UCSD-AML1 (cell line): ENCODE data around the gene DDX20.
"Not testable (repeated sequence)": the region's sequence is repeated elsewhere in the genome, so short reads cannot be mapped to it uniquely, and the experiment has no call there.

Experiments used
- DNase-seq: peaks from one replicate; lab custom pipeline; 2025; ENCODE audit not compliant: unreplicated experiment; lab: John Stamatoyannopoulos, UW

DDX20 gene

DNA sequence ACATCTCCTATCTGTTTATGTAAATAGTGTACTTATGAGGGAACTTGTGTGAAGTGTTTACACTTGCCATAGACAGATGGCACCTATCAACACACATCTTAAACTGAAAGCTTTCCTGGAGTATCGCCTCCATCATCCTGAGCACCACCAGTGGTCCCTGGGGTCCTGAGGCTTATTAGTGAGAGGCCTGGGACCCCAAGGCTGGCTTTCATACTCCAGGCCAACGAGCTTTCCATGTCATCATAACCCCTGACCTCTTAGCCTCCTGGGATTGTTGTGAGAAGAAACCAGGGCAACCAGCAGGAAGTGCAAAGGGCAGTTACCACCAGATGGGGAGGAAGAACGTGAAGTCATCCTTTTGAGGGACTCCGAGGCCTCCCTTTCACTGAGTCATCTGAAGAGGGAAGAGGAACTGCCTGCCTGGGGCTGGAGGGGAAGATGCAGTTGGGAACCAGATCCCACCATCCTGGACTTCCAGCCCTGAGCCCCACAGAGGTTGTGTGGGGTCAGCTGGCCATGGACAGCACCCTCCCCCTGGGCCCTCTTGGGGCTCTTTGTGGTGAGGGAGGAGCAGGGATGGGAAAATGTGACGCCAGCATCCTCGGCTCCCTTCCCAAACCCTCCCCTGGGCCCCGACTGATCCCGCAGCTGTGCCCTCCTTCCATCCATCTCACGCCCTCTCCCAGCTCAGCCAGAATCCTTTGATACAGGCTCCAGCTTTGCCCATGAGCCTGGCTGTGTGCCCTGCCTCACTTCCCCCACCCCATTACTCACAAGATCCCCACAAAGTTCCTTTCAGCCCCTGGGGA is 22.3 kb upstream of the DDX20 start:
- DNase-seq: peak; percentile 61

DNA sequence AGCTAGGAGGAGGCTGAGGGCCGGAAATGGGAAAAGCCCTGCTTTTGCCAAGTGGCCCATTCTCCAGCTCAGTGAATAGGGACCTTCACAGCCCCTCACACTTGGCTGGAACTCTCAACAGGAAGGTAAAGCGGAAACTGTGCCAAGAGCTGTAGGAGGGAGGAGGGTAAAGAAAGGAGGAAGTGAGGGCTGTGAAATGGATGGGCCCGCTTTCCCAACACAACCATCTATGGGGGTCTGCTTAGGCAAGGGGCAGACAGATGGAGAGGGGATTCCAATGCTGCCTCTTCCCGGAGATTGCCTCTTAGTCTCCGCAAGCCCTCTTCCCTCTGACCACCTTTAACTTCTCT is 21.7 kb upstream of the DDX20 start:
- peak; percentile 49 for DNase-seq

DNA sequence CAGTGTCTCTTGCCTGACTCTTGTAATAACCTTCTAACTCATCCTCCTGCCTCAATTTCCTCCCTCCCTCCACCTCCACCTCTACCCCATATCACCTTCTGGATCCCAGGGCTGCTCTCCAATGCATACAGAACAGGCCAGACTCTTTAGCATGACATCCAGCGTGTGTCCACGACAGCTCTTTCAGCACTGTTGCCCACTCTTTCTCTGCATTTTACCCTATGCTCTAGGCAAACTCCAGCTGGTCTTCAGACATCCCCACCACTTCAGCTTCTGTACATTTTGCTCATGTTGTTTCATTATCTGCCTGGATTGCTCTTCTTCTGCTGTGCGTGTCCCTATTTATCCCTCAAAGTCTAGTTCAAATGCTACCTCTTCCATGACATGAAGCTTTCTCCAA is 21.3 kb upstream of the DDX20 start:
- no peak for DNase-seq

DNA sequence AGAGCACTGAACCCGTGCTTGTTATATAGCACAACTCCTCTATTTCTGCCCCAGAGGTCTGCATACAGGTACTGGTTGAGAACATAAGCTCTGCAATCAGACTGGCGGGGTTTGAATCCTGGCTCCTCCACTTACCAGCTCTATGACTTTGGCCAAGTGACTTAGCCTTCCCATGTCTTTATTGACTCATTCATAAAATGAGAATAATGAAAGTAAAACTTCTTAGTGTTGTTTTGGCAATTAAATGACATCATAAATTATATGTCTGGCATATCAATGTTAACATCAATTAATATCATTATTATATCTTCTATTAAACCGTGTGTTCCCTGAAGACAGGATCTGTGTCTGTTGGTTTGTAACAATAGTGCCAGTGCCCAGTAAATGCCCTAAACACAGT is 20.8 kb upstream of the DDX20 start:
- no peak for DNase-seq

GRCh38 chr1:111735321-111735720 is 20.4 kb upstream of the DDX20 start:
- no peak for DNase-seq

GRCh38 chr1:111735858-111736544 is 19.7 kb upstream of the DDX20 start:
- no peak for DNase-seq

- DNase-seq: no peak
Observed at GRCh38 chr1:111736548-111737215, 19.0 kb upstream of the DDX20 start.

GRCh38 chr1:111737216-111738132 is 18.2 kb upstream of the DDX20 start:
- peak; percentile 30 for DNase-seq

DNA sequence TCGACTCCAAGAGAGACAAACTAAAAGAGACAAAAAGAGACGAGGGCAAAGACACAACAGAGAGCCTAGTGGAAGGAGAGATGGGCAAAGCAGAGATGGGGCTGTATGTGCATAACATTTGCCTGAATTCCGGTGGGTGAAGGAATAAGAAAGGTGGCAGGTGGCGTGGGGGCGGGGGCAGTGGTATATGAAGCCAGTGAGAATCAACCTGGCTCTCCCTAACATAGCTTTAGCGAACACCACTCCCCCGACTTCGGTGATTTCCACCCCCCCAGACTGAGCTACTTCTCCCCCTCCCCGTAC is 17.6 kb upstream of the DDX20 start:
- DNase-seq: no peak

GRCh38 chr1:111738436-111739193 is 17.1 kb upstream of the DDX20 start:
- DNase-seq: peak; percentile 37

DNA sequence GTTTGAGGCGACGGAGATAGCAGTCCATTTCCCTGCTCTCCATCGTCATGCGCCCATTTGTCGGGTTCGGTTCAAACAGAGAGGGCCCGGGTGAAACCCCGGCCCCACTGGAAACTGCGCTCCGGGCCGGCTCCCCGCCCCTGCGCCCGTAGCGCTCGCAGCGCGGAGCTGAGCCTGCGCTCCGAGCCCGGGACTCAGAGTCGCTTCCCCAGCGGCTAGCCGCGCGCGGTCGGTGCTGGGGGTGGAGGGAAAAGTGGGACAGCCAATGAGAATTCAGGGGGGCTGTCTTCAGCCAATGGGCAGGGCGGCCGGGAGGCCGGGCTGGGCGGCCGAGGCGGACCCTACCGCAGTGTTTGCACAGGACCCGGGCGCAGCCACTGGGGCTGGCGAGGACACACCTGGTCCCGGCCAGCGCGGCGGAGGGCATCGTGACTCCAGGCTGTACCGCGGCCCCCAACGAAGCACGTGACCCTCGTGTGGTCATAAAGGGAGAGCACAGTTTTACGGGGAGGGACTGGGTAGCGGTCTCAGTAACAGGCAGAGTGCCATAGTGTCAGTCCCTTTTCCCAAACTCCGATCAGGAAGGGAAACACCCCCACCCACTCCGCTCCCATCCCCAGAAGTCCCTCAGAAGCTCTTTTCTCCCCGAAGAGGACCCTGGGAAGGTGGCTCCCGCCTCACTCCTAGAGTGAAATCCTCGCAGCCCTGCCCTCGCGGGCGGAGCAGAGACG is 16.3 kb upstream of the DDX20 start, which contains the start of gene INKA2:
Gene INKA2, minus strand, starts transcription at position 202 of the 731 bp plus-strand sequence. Its CDS starts 153 bp downstream, at position 49.
- DNase-seq: peak; percentile 88

DNA sequence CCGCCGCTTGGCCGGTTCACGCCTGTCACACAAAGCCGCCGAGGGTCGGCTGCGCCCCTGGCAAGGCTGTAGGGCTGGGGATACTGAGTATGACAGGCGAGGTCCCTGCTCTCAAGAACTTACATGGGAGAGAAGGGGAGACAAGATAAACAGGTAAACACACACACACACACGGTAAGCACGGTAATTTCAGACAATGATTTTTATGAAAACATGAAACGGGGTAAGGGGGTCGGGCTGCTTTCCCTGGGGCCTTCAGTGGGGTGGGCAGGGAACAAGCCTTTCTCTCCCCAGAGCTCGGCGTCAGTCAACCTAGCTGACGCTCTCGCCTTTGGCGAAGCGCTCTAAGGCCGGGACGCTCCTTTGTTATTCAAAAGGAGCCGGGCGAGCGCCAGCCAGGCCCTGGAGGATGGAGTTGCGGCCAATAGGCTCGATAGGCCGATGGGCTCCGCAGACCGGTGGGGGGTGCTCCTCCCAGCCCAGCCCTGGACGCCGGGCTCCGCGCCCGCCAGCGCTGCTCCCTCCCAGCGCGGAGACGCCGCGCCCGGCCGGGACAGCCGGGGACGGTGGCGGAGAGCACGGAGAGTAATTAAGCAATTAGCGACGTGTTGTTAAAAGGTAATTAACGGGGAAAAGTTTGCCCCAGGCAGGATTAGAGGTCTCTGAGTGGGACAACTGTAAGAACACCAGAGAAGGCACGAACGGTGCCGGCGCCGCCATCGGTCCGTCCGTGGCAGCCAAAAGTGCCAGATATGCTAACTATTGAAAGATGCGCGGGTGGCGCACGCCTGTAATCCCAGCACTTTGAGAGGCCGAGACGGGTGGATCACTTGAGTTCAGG is 15.6 kb upstream of the DDX20 start:
- DNase-seq: no peak

DNA sequence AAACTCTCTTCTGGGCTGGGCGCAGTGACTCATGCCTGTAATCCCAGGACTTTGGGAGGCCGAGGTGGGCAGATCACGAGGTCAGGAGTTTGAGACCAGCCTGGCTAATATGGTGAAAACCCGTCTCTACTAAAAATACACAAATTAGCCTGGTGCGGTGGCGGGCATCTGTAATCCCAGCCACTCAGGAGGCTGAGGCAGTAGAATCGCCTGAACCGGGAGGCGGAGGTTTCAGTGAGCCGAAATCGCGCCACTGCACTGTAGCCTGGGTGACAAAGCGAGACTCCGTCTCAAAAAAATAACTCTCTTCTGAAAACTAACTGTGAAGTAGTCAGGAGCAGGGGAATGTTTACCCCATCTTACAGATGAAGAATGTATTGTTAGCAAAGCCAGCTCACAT is 13.4 kb upstream of the DDX20 start:
- not testable (repeated sequence) for DNase-seq

- no peak for DNase-seq
Observed at GRCh38 chr1:111742938-111743549, 12.7 kb upstream of the DDX20 start.

GRCh38 chr1:111743679-111744101 is 12.0 kb upstream of the DDX20 start:
- DNase-seq: no peak

- DNase-seq: no peak
Observed at GRCh38 chr1:111745675-111746613, 9.8 kb upstream of the DDX20 start.

- DNase-seq: no peak
Observed at GRCh38 chr1:111746614-111746999, 9.1 kb upstream of the DDX20 start.
